NCI-H2081 (cell line): ENCODE data around the gene EBF3.

Experiments used
- DNase-seq, 2 experiments: peaks; one replicate each; lab custom pipeline; 2025; lab: John Stamatoyannopoulos, UW

Gene EBF3

GRCh38 chr10:129963641-129964501, at the start of gene EBF3:
TSS of gene EBF3 (minus strand) at chr10:129964274. CDS start at chr10:129963768, 506 bp downstream.
- DNase-seq = no peak

GRCh38 chr10:130013335-130014262, 49.5 kb upstream of the EBF3 start:
- no peak for DNase-seq

- DNase-seq = no peak
These were observed 48.1 kb upstream of the EBF3 start for GRCh38 chr10:130012129-130012528.

GRCh38 chr10:130010653-130011052, 46.6 kb upstream of the EBF3 start:
- DNase-seq = no peak

- no peak for DNase-seq
These were observed 45.2 kb upstream of the EBF3 start for GRCh38 chr10:130009228-130009627.

- no peak for DNase-seq
These were observed 39.9 kb upstream of the EBF3 start for GRCh38 chr10:130003787-130004613.

- no peak for DNase-seq
These were observed 39.1 kb upstream of the EBF3 start for GRCh38 chr10:130003166-130003565.

- DNase-seq = no peak
These were observed 38.5 kb upstream of the EBF3 start for GRCh38 chr10:130002606-130003005.

- DNase-seq = no peak
These were observed 36.8 kb upstream of the EBF3 start for GRCh38 chr10:130000918-130001317.

- DNase-seq = no peak
These were observed 35.1 kb upstream of the EBF3 start for GRCh38 chr10:129999140-129999539.

GRCh38 chr10:129993621-129994020, 29.5 kb upstream of the EBF3 start:
- DNase-seq = no peak

- no peak for DNase-seq
These were observed 28.3 kb upstream of the EBF3 start for GRCh38 chr10:129992356-129992755.

GRCh38 chr10:129982825-129983224, 18.8 kb upstream of the EBF3 start:
- DNase-seq = no peak

- DNase-seq = no peak
These were observed 14.9 kb upstream of the EBF3 start for GRCh38 chr10:129978980-129979379.

GRCh38 chr10:129978322-129978721, 14.2 kb upstream of the EBF3 start:
- DNase-seq = no peak

GRCh38 chr10:129977794-129978193, 13.7 kb upstream of the EBF3 start:
- no peak for DNase-seq

- DNase-seq = no peak
These were observed 9.6 kb upstream of the EBF3 start for GRCh38 chr10:129973674-129974059.

- no peak for DNase-seq
These were observed 9.0 kb upstream of the EBF3 start for GRCh38 chr10:129972966-129973673.

- no peak for DNase-seq
These were observed 8.3 kb upstream of the EBF3 start for GRCh38 chr10:129972145-129972965.

GRCh38 chr10:129971381-129972144, 7.5 kb upstream of the EBF3 start:
- DNase-seq = peak; percentile 5 to 7
